HepG2 (cell line): ENCODE results near the gene PNKP. TPM values are rescaled to one million over a fixed set of nuclear protein-coding genes. Genes with fewer than 3 reads are reported as not detected.
A peak's percentile ranks its signal among the peaks of the same experiment; 100 is the strongest.

Source experiments
- AGO2 ChIP-seq: fragments of 200-400 bp; formaldehyde crosslinking; optimal IDR thresholded peaks from 2 replicates; pipeline ENCODE3; 2017; ENCODE audit warnings: mild to moderate bottlenecking, low read depth, low read length, moderate library complexity
- BCL6 ChIP-seq: IDR thresholded peaks from 2 replicates; pipeline ENCODE4 v1.6.1; 2016; ENCODE audit warnings: missing genetic modification reagents, missing compliant biosample characterization
- DBP ChIP-seq: sonication (generic); formaldehyde crosslinking; IDR thresholded peaks from 2 replicates; pipeline ENCODE4 v1.4.0; 2020; ENCODE audit warnings: missing genetic modification reagents; ENCODE audit errors: not compliant biosample characterization
- E2F1 ChIP-seq: sonication (generic); formaldehyde crosslinking; IDR thresholded peaks from 2 replicates; pipeline ENCODE4 v1.5.0; 2020; ENCODE audit warnings: missing genetic modification reagents
- FLYWCH1 ChIP-seq: sonication (generic); formaldehyde crosslinking; IDR thresholded peaks from 2 replicates; pipeline ENCODE4 v1.8.1; 2023; ENCODE audit warnings: mild to moderate bottlenecking, missing genetic modification reagents
- FOXO1 ChIP-seq: sonication (generic); formaldehyde crosslinking; IDR thresholded peaks from 2 replicates; pipeline ENCODE4 v1.4.0; 2020; ENCODE audit warnings: missing genetic modification reagents
- GLI4 ChIP-seq: sonication (generic); formaldehyde crosslinking; IDR thresholded peaks from 2 replicates; pipeline ENCODE4 v1.5.1; 2020; ENCODE audit warnings: missing genetic modification reagents, mild to moderate bottlenecking, moderate library complexity, borderline replicate concordance
- KAT8 ChIP-seq: IDR thresholded peaks from 2 replicates; pipeline ENCODE4 v1.6.1; 2016; ENCODE audit warnings: missing genetic modification reagents, missing compliant biosample characterization
- MTF2 ChIP-seq: sonication (generic); formaldehyde crosslinking; IDR thresholded peaks from 2 replicates; pipeline ENCODE4 v1.5.0; 2020; ENCODE audit warnings: missing genetic modification reagents, borderline replicate concordance
- MXD3 ChIP-seq: IDR thresholded peaks from 2 replicates; pipeline ENCODE4 v1.6.1; 2016; ENCODE audit warnings: mild to moderate bottlenecking, missing biosample characterization, missing genetic modification reagents
- NR2C2 ChIP-seq: sonication (generic); formaldehyde crosslinking; IDR thresholded peaks from 2 replicates; pipeline ENCODE4 v1.4.0; 2020; ENCODE audit warnings: missing genetic modification reagents, mild to moderate bottlenecking, moderate library complexity, borderline replicate concordance
- PAF1 ChIP-seq: IDR thresholded peaks from 2 replicates; pipeline ENCODE4 v1.6.1; 2016; ENCODE audit warnings: missing genetic modification reagents, missing compliant biosample characterization
- POLR2A ChIP-seq, 2 experiments: IDR thresholded peaks; 2 replicates each; pipeline ENCODE4 v1.6.1; 2011; ENCODE audit warnings: low read depth in 2 of 2, low read length in 2 of 2, mild to moderate bottlenecking in 1 of 2, moderate library complexity in 1 of 2; ENCODE audit not compliant: insufficient read depth in 1 of 2
- SMAD3 ChIP-seq: sonication (generic); formaldehyde crosslinking; IDR thresholded peaks from 2 replicates; pipeline ENCODE4 v1.4.0; 2020; ENCODE audit warnings: missing genetic modification reagents
- SRSF1 ChIP-seq: fragments of 200-400 bp; formaldehyde crosslinking; optimal IDR thresholded peaks from 2 replicates; pipeline ENCODE3; 2017; ENCODE audit warnings: mild to moderate bottlenecking, low read depth, low read length, moderate library complexity
- TRIM22 ChIP-seq: fragments of 450-650 bp; IDR thresholded peaks from 2 replicates; pipeline ENCODE4 v1.6.1; 2017
- ZBTB20 ChIP-seq: sonication (generic); formaldehyde crosslinking; IDR thresholded peaks from 2 replicates; pipeline ENCODE4 v1.8.1; 2023; ENCODE audit warnings: missing genetic modification reagents, low read depth, mild to moderate bottlenecking, borderline replicate concordance
- ZBTB7A ChIP-seq: sonication (generic); formaldehyde crosslinking; IDR thresholded peaks from 2 replicates; pipeline ENCODE4 v1.8.0; 2022; ENCODE audit warnings: mild to moderate bottlenecking, missing genetic modification reagents
- ZFP41 ChIP-seq: sonication (generic); formaldehyde crosslinking; IDR thresholded peaks from 2 replicates; pipeline ENCODE4 v1.4.0; 2020; ENCODE audit warnings: mild to moderate bottlenecking, missing genetic modification reagents, borderline replicate concordance
- ZMYM4 ChIP-seq: sonication (generic); formaldehyde crosslinking; IDR thresholded peaks from 2 replicates; pipeline ENCODE4 v1.8.1; 2023; ENCODE audit warnings: mild to moderate bottlenecking, missing genetic modification reagents
- ZNF18 ChIP-seq: sonication (generic); formaldehyde crosslinking; IDR thresholded peaks from 2 replicates; pipeline ENCODE4 v1.8.0; 2022; ENCODE audit warnings: mild to moderate bottlenecking, missing genetic modification reagents; ENCODE audit not compliant: insufficient replicate concordance
- ZNF460 ChIP-seq: sonication (generic); formaldehyde crosslinking; IDR thresholded peaks from 2 replicates; pipeline ENCODE4 v1.5.1; 2020; ENCODE audit warnings: missing genetic modification reagents, mild to moderate bottlenecking, borderline replicate concordance
- ZNF484 ChIP-seq: sonication (generic); formaldehyde crosslinking; IDR thresholded peaks from 2 replicates; pipeline ENCODE4 v1.5.1; 2020; ENCODE audit warnings: mild to moderate bottlenecking, low read depth, missing genetic modification reagents, borderline replicate concordance
- ZNF496 ChIP-seq: sonication (generic); formaldehyde crosslinking; IDR thresholded peaks from 2 replicates; pipeline ENCODE4 v1.8.1; 2023; ENCODE audit warnings: mild to moderate bottlenecking, moderate library complexity, missing genetic modification reagents; ENCODE audit not compliant: insufficient replicate concordance
- ZSCAN30 ChIP-seq: sonication (generic); formaldehyde crosslinking; IDR thresholded peaks from 2 replicates; pipeline ENCODE4 v1.5.0; 2020; ENCODE audit warnings: mild to moderate bottlenecking, missing genetic modification reagents
- polyA plus RNA-seq, 8 experiments: library from polyadenylated mRNA; depleted of rRNA in 3 of 8; stranded (reverse) in 7 of 8; unstranded in 1 of 8; fragments of >200 nt; fragmentation: Illumina TruSeq in 4 of 8; extraction: Trizol in 4 of 8; gene quantifications; 2 replicates each; pipeline versions ENCODE4 v1.2.1 to v1.2.3, GENCODE V29; 2011 to 2016; ENCODE audit warnings: low read depth in 4 of 8, missing spikeins in 1 of 8, mixed read lengths in 1 of 8; ENCODE audit not compliant: insufficient read depth in 1 of 8
- total RNA-seq, 5 experiments: library from RNA; depleted of rRNA; stranded (reverse); fragments of >200 nt; fragmentation: Illumina TruSeq; extraction: Trizol; gene quantifications; 2 replicates each; pipeline ENCODE4 v1.2.3, GENCODE V29; 2016; ENCODE audit warnings: low read depth in 1 of 5

PNKP gene
- total and polyA plus RNA-seq, 2 of the 13 experiments (the other 11 are each of a cell fraction or from before 2014, with no cell fraction given): 12.7 to 27.1 TPM

- TF ChIP-seq SMAD3 (no peak), GLI4 (CRISPR knock-in tag) (peak; percentile 89; the same call in 1 of the 2 replicates), ZNF460 (CRISPR knock-in tag) (no peak), ZBTB20 (no peak), TRIM22 (no peak), MXD3 (peak; percentile 62; the same call in 1 of the 2 replicates), AGO2 (peak; percentile 75), PAF1 (no peak), KAT8 (CRISPR knock-in tag) (peak; percentile 66), E2F1 (peak; percentile 81), ZFP41 (no peak), ZNF18 (no peak), ZNF484 (no peak), ZSCAN30 (CRISPR knock-in tag) (no peak), ZNF496 (no peak), FOXO1 (CRISPR knock-in tag) (0 out of 2 replicates have a peak, but pooled peaks have one; percentile 37), ZMYM4 (CRISPR knock-in tag) (peak; percentile 32; the same call in 1 of the 2 replicates), SRSF1 (no peak), ZBTB7A (CRISPR knock-in tag) (peak; percentile 58; the same call in 1 of the 2 replicates), MTF2 (CRISPR knock-in tag) (no peak), BCL6 (CRISPR knock-in tag) (0 out of 2 replicates have a peak, but pooled peaks have one; percentile 32), POLR2A (IDR thresholded peaks at IDR 0.05; ENCODE audit: insufficient read depth in 1 of 2, low read depth in 2 of 2, low read length in 2 of 2) (peak; percentile 66 to 67; a peak in 3 of 4 replicates), DBP (no peak), NR2C2 (peak; percentile 54; the same call in 1 of the 2 replicates), FLYWCH1 (CRISPR knock-in tag) (no peak)
Measured at GRCh38 chr19:49850487-49851342, 16.7 kb downstream of the PNKP start, which contains the start of gene PTOV1 (continued).
